Right cardiac atrium (tissue), 5 donors: ENCODE measurements around the gene GRB10. TPM values are rescaled to one million over a fixed set of nuclear protein-coding genes. Genes with fewer than 3 reads are reported as not detected.

Experiments
- ATAC-seq, 2 donors: fragments of 200-7000 bp; cut with Tn5 transposase; one replicate each; pipeline versions ENCODE4 v1.8.0 to v1.9.1; 2020; ENCODE audit warnings: moderate library complexity in 2 of 2, mild to moderate bottlenecking in 1 of 2
- DNase-seq, 3 donors: peaks; one replicate each; pipeline ENCODE4 v3.0.0-alpha.2; 2020
- H3K27ac ChIP-seq: one replicate; pipeline ENCODE4 v1.5.1; 2013; ENCODE audit warnings: mild to moderate bottlenecking, low read length, control low read depth, moderate library complexity
- H3K27me3 ChIP-seq: one replicate; pipeline ENCODE4 v1.6.1; 2013; ENCODE audit not compliant: control insufficient read depth, insufficient read depth
- H3K4me1 ChIP-seq: one replicate; pipeline ENCODE4 v1.6.1; 2013; ENCODE audit warnings: low read length; ENCODE audit not compliant: control insufficient read depth, insufficient read depth
- H3K4me3 ChIP-seq: one replicate; pipeline ENCODE4 v1.5.1; 2013; ENCODE audit warnings: low read length, control low read depth
- H3K9me3 ChIP-seq: one replicate; pipeline ENCODE4 v1.6.1; 2013; ENCODE audit warnings: low read length; ENCODE audit not compliant: control insufficient read depth
- WGBS: extraction: QIAGEN DNeasy Blood & Tissue Kit; methylation state at CpG from one replicate; pipeline ENCODE4 v1.1.7; 2013; 5-methylcytosine and 5-hydroxymethylcytosine counted together
- intact Hi-C, 4 donors: fragments of 100-400 bp; cut with DNase I; formaldehyde crosslinking; loops; one replicate each; pipeline versions ENCODE4 v1.11.0 to v1.14.0; 2022 to 2023
- polyA plus RNA-seq: library from polyadenylated mRNA; stranded (reverse); fragments of 200-250 nt; gene quantifications from one replicate; pipeline ENCODE4 v1.2.3, GENCODE V29; 2013
- total RNA-seq, 4 donors: library from RNA; stranded (reverse); fragmentation: NEBNext Ultra II Directional; extraction: Animal tissue kit (Norgen Biotek cat#: 25700); gene quantifications; one replicate each; pipeline ENCODE4 v1.2.1, GENCODE V29; 2021
- donor health status: healthy with polysubstance abuse.
- donor health status: DM: no; HTN: yes; CAD: no.
- donor health status: DM: no; HTN: no; CAD: no.
- donor health status: DM: no; HTN: yes; CAD: no; lungs with severe emphysema.
- donor health status: DM: yes; HTN: yes; CAD: no.

The GRB10 gene
- total and polyA plus RNA-seq, 5 donors = 35.2 to 86.0 (median 60.2) TPM

DNA sequence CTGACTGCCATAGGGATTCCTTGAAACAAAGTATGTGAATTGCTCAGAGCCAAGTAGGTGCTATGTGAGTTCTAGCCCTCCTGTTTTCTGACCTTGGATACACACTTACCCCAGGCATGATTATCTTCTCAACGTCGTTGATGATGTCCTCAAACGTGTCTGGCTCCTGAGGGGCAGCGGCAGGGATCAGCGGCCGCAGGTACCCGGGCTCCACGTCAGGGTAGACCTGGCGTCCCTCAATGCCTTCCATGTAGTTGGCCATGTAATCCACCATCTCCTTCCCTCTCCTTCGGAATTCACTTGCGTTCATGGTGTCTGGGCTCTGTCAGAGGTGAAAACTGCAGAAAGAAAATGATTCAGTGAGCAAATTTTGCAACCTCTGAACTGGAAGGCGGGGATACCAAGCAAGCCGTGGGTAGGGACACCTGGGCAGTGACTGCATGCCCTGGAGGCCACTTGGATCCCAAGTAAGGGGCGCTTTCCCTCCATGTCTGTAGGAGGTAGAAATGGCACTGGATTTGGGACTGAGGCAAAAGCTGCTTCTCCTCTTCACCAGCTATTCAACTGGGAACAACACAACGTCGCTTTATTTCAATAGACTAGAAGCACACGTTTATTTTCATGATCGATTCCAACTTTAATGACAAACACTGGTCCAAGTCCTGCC lies 238.8 kb downstream of the GRB10 start:
- ATAC-seq = no peak
- 91% methylated on average over 18 of the region's 18 CpGs for WGBS
- no peak overlapping the region for H3K27ac ChIP-seq
- intact Hi-C loops = no loop called here
- DNase-seq = no peak
- H3K4me1 ChIP-seq = no peaks in the 10 kb centered on the region
- H3K9me3 ChIP-seq = no peaks in the 10 kb centered on the region
- no peak overlapping the region for H3K4me3 ChIP-seq
- no peaks in the 10 kb centered on the region for H3K27me3 ChIP-seq

DNA sequence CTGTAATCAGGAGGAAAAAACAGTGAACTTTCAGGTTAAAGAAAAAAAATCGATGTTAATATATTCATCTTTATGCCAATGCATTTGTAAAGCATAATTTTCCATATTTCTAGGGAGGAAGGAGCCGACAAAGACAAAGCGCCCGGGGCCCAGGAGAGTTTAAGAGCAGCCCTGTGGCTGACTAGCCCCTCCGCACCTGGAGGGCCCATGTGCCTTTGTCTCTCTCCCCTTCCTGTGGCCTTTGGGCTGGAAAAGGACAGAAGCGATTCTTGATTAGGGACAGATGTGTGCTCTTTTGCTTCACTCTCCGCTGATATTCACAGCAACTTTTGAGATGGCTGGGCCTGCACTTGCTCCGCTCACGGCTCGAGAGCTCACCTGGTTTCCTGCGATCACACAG lies 240.6 kb downstream of the GRB10 start:
- DNase-seq (no peak), ATAC-seq (no peak)
- Histone ChIP-seq H3K27ac (no peak overlapping the region), H3K9me3 (no peaks in the 10 kb centered on the region), H3K4me3 (no peak overlapping the region), H3K27me3 (no peaks in the 10 kb centered on the region), H3K4me1 (no peaks in the 10 kb centered on the region)
- intact Hi-C loops = no loop called here
- WGBS = 91% methylated on average over 11 of the region's 11 CpGs

GRCh38 chr7:50540785-50541579 lies 241.7 kb downstream of the GRB10 start:
- DNase-seq = no peak
- no peaks in the 10 kb centered on the region for H3K9me3 ChIP-seq
- no peaks in the 10 kb centered on the region for H3K27me3 ChIP-seq
- intact Hi-C loops = no loop called here
- no peaks in the 10 kb centered on the region for H3K4me1 ChIP-seq
- H3K4me3 ChIP-seq = no peak overlapping the region
- no peak for ATAC-seq
- 86% methylated on average over 9 of the region's 9 CpGs for WGBS
- no peak overlapping the region for H3K27ac ChIP-seq

Other genes with a start within 250 kb of the GRB10 start
- gene DDC, start 217.5 kb downstream of the GRB10 start, total RNA-seq = under 1 TPM in 1 of 4 donors, not detected in 3; 0.50 TPM
- gene DDC, start 217.5 kb downstream of the GRB10 start, polyA plus RNA-seq = 0.41 TPM